ENCODE measurements around the gene IMP3. TPM values are rescaled to one million over a fixed set of nuclear protein-coding genes. Genes with fewer than 3 reads are reported as not detected.

Gene IMP3
- total RNA-seq, 4 donors from 2014 or later = 32.9 to 171 (median 68.5) TPM

- TF ChIP-seq, protein P1, sequence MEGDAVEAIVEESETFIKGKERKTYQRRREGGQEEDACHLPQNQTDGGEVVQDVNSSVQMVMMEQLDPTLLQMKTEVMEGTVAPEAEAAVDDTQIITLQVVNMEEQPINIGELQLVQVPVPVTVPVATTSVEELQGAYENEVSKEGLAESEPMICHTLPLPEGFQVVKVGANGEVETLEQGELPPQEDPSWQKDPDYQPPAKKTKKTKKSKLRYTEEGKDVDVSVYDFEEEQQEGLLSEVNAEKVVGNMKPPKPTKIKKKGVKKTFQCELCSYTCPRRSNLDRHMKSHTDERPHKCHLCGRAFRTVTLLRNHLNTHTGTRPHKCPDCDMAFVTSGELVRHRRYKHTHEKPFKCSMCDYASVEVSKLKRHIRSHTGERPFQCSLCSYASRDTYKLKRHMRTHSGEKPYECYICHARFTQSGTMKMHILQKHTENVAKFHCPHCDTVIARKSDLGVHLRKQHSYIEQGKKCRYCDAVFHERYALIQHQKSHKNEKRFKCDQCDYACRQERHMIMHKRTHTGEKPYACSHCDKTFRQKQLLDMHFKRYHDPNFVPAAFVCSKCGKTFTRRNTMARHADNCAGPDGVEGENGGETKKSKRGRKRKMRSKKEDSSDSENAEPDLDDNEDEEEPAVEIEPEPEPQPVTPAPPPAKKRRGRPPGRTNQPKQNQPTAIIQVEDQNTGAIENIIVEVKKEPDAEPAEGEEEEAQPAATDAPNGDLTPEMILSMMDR (IDR thresholded peaks at IDR 0.05) = peak in 1 of 4 experiments; percentile 28
- peak in 1 of 2 donors; percentile 48 for TF ChIP-seq POLR2A (IDR thresholded peaks at IDR 0.05)
- Histone ChIP-seq H3K9me3 (no peaks in the 10 kb centered on the region), H3K4me3 (peak within 1 kb of the TSS; percentile 75 to 97), H3K36me3 (no peaks in the 10 kb centered on the region), H3K27ac (peak within 1 kb of the TSS; percentile 94 to 95), H3K4me1 (peaks cover 0 to under 1% of the 10 kb centered on the region in 2 donors), H3K27me3 (no peaks in the 10 kb centered on the region)
- intact Hi-C loops (cut with DNase I; ENCODE audit: low total_unique reads) = loop anchor here (10.0 kb wide), 1 partner anchor 261 kb away; the partner anchor contains the start of gene MAN2C1
- peak; percentile 92 to 93 for DNase-seq
Measured at GRCh38 chr15:75625542-75626347, 14.3 kb downstream of the IMP3 start, which contains the start of gene SNUPN. Gene SNUPN (minus strand): TSS chr15:75625725. CDS start chr15:75621051, 4,674 bp downstream.

DNA sequence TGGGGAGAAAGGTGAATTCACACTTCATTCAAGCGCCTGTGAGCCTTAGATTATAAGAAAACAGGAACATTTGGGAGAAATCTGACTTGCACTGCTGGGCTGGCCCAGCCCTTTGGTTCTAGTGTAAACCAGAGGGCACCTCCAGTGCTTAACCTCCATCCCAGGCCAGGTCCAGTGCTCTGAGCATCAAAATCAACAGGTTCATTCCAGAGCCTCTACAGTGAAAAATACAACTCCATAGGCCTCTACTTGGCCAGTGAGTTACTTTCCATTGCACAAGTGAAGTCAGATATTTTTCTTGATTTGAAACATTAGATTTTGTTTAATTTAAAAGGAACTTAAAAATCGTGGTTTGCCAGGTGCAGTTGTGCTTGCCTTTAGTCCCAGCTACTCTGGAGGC, 17.5 kb downstream of the IMP3 start:
- H3K36me3 ChIP-seq = no peaks in the 10 kb centered on the region
- H3K4me3 ChIP-seq = no peak overlapping the region
- TF ChIP-seq, protein P1 (IDR thresholded peaks at IDR 0.05) = no peak
- no peak for TF ChIP-seq POLR2A (IDR thresholded peaks at IDR 0.05)
- H3K27ac ChIP-seq = no peak overlapping the region
- intact Hi-C loops (cut with DNase I; ENCODE audit: low total_unique reads) = loop anchor here (10.0 kb wide), 1 partner anchor 258 kb away; the partner anchor contains the start of gene MAN2C1
- peaks cover 4 to 7% of the 10 kb centered on the region in 2 donors for H3K4me1 ChIP-seq
- no peaks in the 10 kb centered on the region for H3K27me3 ChIP-seq
- no peak for DNase-seq
- H3K9me3 ChIP-seq = no peaks in the 10 kb centered on the region

- no peaks in the 10 kb centered on the region for H3K27me3 ChIP-seq
- peak; percentile 85 to 86 for DNase-seq
- intact Hi-C loops (cut with DNase I; ENCODE audit: low total_unique reads) = loop anchor here (10.0 kb wide), 1 partner anchor 256 kb away; the partner anchor contains the start of gene MAN2C1
- H3K4me1 ChIP-seq = peaks cover 4 to 7% of the 10 kb centered on the region in 2 donors
- no peaks in the 10 kb centered on the region for H3K9me3 ChIP-seq
- TF ChIP-seq POLR2A (IDR thresholded peaks at IDR 0.05) = no peak
- TF ChIP-seq, protein P1 (IDR thresholded peaks at IDR 0.05) = peak in 3 of 4 experiments; percentile 34 to 62 (median 46)
- no peak overlapping the region for H3K4me3 ChIP-seq
- no peaks in the 10 kb centered on the region for H3K36me3 ChIP-seq
- peak overlapping the region; percentile 70 to 73 for H3K27ac ChIP-seq
Measured at GRCh38 chr15:75620841-75621391, 19.1 kb downstream of the IMP3 start.

GRCh38 chr15:75620058-75620820, 19.8 kb downstream of the IMP3 start:
- TF ChIP-seq, protein P1 (IDR thresholded peaks at IDR 0.05) = no peak
- TF ChIP-seq POLR2A (IDR thresholded peaks at IDR 0.05) = no peak
- peak; percentile 36 to 48 for DNase-seq
- no peak overlapping the region for H3K4me3 ChIP-seq
- no peaks in the 10 kb centered on the region for H3K9me3 ChIP-seq
- H3K4me1 ChIP-seq = peaks cover 4 to 7% of the 10 kb centered on the region in 2 donors
- H3K27ac ChIP-seq = peak overlapping the region; percentile 70 to 73
- no peaks in the 10 kb centered on the region for H3K27me3 ChIP-seq
- no peaks in the 10 kb centered on the region for H3K36me3 ChIP-seq
- intact Hi-C loops (cut with DNase I; ENCODE audit: low total_unique reads) = loop anchor here (10.0 kb wide), 1 partner anchor 255 kb away; the partner anchor contains the start of gene MAN2C1

Measured in uterus (tissue), 4 donors.